ENCODE data around the gene CPNE6. TPM values are rescaled to one million over a fixed set of nuclear protein-coding genes. Genes with fewer than 3 reads are reported as not detected.

Gene CPNE6
- total RNA-seq, 1 experiment from 2014 or later, result not detected

DNA sequence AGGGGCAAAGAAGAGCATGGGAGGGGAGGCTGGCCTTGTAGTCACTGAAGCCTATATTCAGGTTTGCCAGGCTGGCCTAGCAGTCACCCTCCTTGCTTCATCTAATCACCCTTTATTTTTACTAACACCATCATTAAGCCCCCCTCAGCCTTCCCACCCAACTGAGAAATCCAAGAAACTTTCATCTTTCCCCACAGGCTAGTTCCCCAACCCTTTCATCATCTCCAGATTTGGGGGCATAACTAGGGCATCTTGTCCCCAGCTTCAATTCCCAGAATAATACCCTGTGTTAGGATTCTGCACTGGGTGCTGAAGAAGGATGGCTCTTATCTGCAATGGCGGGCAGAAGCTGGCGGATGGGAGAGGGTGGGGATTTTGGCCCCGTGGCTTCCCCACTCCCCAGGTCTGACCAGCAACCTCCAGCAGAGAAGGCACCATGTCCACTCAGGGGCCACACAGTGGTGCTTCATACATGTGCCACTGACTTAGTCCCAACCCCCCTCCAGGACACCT is 29.7 kb downstream of the CPNE6 start:
- peaks cover 18 to 19% of the 10 kb centered on the region in 2 experiments for H3K9me3 Mint-ChIP-seq
- H3K27ac Mint-ChIP-seq, result no peak overlapping the region
- no CpG with 5 or more reads among the region's 3 CpGs for WGBS (ENCODE audit: extremely low coverage, insufficient read length, low lambda C conversion rate)

More for the DNA sequence above, 29.7 kb downstream of the CPNE6 start:
- Mint-ChIP-seq H3K27me3 (ENCODE audit: low read depth) (no peaks in the 10 kb centered on the region), H3K4me1 (peaks cover 0 to 5% of the 10 kb centered on the region in 2 experiments; a peak in 2 of 4 replicates), H3K4me3 (no peak overlapping the region), H3K36me3 (ENCODE audit: insufficient read depth in 1 of 3, low read depth in 3 of 3) (peaks cover 66 to 81% (median 75%) of the 10 kb centered on the region in 3 experiments)
- H4K5ac ChIP-seq (ENCODE audit: insufficient read length, low read depth, low read length), result no peak overlapping the region
- no peaks in the 10 kb centered on the region for H3K27me3 ChIP-seq (ENCODE audit: insufficient read depth, low read length)
- H4K20me1 ChIP-seq (ENCODE audit: control insufficient read depth, insufficient read depth, insufficient read length), result no peaks in the 10 kb centered on the region
- no peak overlapping the region for H2BK15ac ChIP-seq (ENCODE audit: low read depth, low read length)
- no peak overlapping the region for H3K9ac ChIP-seq (ENCODE audit: extremely low read depth, insufficient read length, low read length)
- no peak overlapping the region for H3K27ac ChIP-seq (ENCODE audit: insufficient read length, low read depth, low read length)
- no peak overlapping the region for H4K91ac ChIP-seq (ENCODE audit: insufficient read length, low read depth, low read length)
- H2BK12ac ChIP-seq (ENCODE audit: insufficient read length, low read depth, low read length), result no peak overlapping the region
- H3K79me1 ChIP-seq (ENCODE audit: insufficient read depth, low read depth, low read length, poor library complexity, severe bottlenecking), result no peaks in the 10 kb centered on the region
- H3K9me3 ChIP-seq (ENCODE audit: control insufficient read depth, low read depth, low read length), result no peaks in the 10 kb centered on the region
- no peaks in the 10 kb centered on the region for H3K23me2 ChIP-seq (ENCODE audit: insufficient read length, low read depth, low read length, poor library complexity, severe bottlenecking)
- no peak overlapping the region for H2BK5ac ChIP-seq (ENCODE audit: insufficient read length, low read length)
- H3K79me2 ChIP-seq (ENCODE audit: insufficient read depth, low read length), result no peaks in the 10 kb centered on the region; the same call in 1 of the 2 replicates
- H3K4me1 ChIP-seq (ENCODE audit: insufficient read depth, low read length), result no peaks in the 10 kb centered on the region
- H2BK120ac ChIP-seq (ENCODE audit: low read depth, low read length, poor library complexity, severe bottlenecking), result no peak overlapping the region
- H2AK5ac ChIP-seq (ENCODE audit: insufficient read length, low read length), result no peak overlapping the region
- H2BK20ac ChIP-seq (ENCODE audit: low read depth, low read length, poor library complexity, severe bottlenecking), result no peak overlapping the region
- H4K8ac ChIP-seq (replicated peaks; ENCODE audit: insufficient read length, low read depth, low read length), result no peak overlapping the region
- no peak overlapping the region for H2AFZ ChIP-seq (ENCODE audit: low read length)
- H3K23ac ChIP-seq (ENCODE audit: insufficient read length, low read depth, low read length), result no peak overlapping the region
- H3K18ac ChIP-seq (ENCODE audit: insufficient read length, low read depth, low read length), result no peak overlapping the region
- TF ChIP-seq, protein P1, sequence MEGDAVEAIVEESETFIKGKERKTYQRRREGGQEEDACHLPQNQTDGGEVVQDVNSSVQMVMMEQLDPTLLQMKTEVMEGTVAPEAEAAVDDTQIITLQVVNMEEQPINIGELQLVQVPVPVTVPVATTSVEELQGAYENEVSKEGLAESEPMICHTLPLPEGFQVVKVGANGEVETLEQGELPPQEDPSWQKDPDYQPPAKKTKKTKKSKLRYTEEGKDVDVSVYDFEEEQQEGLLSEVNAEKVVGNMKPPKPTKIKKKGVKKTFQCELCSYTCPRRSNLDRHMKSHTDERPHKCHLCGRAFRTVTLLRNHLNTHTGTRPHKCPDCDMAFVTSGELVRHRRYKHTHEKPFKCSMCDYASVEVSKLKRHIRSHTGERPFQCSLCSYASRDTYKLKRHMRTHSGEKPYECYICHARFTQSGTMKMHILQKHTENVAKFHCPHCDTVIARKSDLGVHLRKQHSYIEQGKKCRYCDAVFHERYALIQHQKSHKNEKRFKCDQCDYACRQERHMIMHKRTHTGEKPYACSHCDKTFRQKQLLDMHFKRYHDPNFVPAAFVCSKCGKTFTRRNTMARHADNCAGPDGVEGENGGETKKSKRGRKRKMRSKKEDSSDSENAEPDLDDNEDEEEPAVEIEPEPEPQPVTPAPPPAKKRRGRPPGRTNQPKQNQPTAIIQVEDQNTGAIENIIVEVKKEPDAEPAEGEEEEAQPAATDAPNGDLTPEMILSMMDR (conservative IDR thresholded peaks at IDR 0.05), result no peak
- no peak overlapping the region for H3K56ac ChIP-seq (ENCODE audit: insufficient read length, low read depth, low read length)
- no peak overlapping the region for H3T11ph ChIP-seq (ENCODE audit: low read length)
- H3K14ac ChIP-seq (ENCODE audit: insufficient read depth, low read length), result no peak overlapping the region
- H3K4me2 ChIP-seq (ENCODE audit: insufficient read depth, insufficient read length, low read length), result no peak overlapping the region
- no peak for DNase-seq
- H3K4ac ChIP-seq (ENCODE audit: low read depth, low read length), result no peak overlapping the region

Data from H9 (cell line).